Measurements from ENCODE around the gene LY6G6C.

GRCh38 chr6:31718265-31718664, 3.3 kb downstream of the LY6G6C start:
- TF ChIP-seq, protein P1, sequence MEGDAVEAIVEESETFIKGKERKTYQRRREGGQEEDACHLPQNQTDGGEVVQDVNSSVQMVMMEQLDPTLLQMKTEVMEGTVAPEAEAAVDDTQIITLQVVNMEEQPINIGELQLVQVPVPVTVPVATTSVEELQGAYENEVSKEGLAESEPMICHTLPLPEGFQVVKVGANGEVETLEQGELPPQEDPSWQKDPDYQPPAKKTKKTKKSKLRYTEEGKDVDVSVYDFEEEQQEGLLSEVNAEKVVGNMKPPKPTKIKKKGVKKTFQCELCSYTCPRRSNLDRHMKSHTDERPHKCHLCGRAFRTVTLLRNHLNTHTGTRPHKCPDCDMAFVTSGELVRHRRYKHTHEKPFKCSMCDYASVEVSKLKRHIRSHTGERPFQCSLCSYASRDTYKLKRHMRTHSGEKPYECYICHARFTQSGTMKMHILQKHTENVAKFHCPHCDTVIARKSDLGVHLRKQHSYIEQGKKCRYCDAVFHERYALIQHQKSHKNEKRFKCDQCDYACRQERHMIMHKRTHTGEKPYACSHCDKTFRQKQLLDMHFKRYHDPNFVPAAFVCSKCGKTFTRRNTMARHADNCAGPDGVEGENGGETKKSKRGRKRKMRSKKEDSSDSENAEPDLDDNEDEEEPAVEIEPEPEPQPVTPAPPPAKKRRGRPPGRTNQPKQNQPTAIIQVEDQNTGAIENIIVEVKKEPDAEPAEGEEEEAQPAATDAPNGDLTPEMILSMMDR (IDR thresholded peaks at IDR 0.05): no peak
- no peak for TF ChIP-seq EP300 (IDR thresholded peaks at IDR 0.05)

Measured in sigmoid colon (tissue), 4 donors.